GM18520 (cell line): Measurements from ENCODE around the gene HSD11B1.

Source experiments
- ATAC-seq: cut with Tn5 transposase; IDR thresholded peaks from one replicate; pipeline ENCODE4 v1.9.1; 2021; ENCODE audit not compliant: unreplicated experiment

HSD11B1 gene

DNA sequence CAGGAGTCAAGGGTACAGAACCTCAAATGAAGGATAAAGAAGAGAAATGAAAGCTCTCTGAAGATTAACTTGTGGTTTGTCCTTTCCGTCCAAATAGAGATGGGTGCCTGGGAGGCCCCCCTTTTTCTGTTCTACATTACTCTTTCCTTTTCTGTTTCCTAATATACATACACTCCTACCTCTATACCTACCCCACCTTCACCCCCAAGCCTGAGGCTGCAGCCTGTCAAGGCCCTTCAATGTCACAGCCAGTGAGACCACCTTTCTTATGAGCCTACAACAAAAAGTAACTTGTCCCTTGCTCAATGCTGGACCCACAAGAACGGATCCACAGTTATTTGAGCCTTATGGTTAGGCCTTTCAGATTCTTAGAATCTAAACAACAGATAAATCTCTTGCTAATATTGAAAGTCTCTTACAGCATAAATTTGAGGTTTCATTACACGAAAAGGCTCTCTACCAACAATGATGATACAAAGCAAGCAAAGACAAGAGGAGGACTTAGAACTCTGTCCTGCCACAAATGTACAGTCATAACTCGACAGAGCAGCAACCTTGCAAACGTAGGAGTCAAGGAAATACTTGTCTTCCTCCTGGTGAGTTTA, 47.1 kb downstream of the HSD11B1 start:
- ATAC-seq = peak; percentile 28

DNA sequence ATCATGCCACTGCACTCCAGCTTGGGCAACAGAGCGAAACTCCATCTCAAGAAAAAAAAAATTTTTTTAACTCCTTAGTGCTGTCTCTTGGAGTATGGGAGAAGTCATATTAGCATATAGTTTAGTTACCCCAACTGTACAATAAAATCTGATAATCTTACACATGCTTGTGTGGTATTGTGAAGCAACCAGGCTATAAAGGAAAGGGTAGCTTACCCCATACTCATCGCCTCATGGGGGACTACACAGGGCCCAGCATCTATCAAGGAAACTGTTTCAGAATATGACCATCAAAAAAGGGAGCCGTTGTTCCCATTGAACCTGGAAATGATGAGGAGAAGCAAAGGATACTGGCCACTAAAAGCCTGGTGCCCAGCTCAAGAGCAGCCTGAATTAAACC, 48.2 kb downstream of the HSD11B1 start:
- ATAC-seq = no peak

DNA sequence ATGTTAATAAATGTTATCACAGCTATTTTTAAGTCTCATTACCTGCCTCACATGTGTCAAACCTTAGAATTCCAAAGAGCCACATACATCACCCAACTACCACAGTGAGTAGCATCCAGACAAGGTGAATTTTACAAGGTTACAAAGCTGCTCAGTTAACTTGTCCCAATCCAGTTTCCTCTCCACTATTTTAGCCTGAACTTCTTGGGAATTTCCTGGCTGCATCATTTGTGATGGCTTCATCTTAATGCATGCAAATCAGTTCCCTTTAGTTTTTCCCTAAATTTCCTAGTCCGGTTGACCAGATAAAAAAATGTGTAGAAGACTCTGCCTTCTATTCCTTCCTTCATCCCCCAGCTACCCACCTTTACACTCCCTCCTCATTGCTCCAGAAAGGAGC, 50.6 kb downstream of the HSD11B1 start:
- no peak for ATAC-seq

DNA sequence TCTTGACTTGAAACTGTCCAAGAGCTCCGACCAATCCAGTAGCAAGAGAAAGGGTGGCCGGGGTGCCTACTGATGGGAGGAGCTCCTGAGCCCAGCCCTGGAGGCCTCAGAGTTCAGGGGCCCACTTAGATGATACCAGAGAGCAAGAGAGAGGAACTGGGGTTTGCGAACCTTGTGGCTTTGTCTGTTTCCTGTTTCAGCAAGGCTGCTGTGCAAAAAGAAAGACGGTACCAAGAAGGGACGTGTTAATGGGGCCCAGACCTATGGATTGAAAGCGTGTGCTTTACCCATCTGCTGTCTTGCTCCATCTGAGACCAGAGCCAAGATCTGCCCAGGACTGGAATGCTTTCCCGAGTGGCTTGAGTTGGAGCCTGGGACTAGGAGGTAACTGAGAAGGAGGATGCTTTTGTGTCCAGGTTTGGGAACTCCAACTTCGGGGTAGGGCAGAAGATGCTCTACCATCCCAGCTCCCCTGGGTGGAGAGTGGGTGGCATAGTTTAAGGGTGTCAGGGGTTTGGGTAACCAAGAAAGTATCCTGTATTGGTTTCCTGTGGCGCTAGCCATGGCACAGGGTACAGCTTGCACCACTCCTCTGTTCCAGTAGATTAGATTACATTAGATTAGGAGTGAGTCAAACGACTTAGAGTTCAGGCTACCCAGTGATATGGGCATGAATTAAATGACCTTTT, 51.4 kb downstream of the HSD11B1 start, which contains the start of gene TRAF3IP3:
TRAF3IP3 (plus strand) TSS at position 128 of the 689 bp plus-strand sequence. CDS start 3,987 bp downstream, outside the sequence.
- peak; percentile 67 for ATAC-seq

DNA sequence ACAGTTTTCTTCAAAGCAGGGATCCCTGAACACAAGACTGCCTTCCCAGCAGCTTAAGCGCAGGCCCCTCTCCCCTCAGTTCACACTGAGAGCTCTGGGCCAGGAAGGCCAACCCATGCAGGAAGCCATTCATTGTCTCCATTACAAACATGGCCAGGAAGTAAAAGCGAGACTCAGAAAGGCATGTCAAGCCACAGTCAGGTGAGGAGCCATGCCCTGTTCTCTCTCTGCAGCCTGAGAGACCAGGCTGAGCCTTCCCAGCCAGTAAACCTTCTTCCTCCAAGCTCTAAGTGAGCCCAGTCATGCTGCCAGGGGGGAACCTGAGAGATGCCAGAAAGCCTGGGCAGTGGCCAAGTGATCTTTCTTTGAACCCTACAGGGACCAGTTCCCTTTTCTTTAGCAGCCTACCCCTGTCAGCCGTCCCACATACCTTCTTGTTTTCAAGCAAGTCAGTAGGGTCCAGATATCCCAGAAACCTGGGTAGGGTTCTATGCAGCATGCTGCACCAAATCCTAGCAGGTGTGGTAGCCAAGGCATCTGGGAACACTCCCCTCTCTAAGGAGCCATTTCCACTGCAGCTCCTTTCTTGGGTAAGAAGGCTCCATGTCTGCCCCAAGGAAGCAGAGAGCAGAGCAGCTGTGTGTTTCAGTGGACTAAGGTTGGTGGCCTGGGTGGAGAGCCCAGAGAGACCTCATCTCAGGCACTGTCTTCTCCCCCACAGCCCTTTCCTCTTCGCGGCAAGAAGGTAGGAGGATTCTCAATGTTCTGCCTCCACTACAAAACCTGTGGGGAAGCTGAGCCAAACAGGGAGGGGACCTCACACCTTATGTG, 52.2 kb downstream of the HSD11B1 start:
- no peak for ATAC-seq

DNA sequence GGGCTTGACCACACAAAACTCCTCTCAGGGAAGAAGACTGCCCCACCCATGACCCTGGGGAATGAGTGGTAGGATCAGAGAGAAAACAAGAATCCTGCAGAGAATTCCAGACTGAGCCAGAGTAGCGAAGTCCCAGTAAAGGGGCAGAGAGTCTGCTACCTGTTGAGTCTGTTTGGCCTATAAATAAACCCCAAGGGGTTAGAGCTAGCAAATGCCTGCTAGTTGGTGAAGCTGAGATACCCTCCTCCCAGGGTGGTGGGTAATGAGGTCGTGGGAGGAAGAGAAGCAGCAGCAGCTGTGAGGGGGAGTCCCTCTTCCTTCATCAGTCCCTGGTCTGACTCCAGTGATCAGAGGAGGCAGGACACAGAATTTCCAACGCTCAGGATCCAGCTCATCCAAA, 53.8 kb downstream of the HSD11B1 start:
- ATAC-seq = no peak

DNA sequence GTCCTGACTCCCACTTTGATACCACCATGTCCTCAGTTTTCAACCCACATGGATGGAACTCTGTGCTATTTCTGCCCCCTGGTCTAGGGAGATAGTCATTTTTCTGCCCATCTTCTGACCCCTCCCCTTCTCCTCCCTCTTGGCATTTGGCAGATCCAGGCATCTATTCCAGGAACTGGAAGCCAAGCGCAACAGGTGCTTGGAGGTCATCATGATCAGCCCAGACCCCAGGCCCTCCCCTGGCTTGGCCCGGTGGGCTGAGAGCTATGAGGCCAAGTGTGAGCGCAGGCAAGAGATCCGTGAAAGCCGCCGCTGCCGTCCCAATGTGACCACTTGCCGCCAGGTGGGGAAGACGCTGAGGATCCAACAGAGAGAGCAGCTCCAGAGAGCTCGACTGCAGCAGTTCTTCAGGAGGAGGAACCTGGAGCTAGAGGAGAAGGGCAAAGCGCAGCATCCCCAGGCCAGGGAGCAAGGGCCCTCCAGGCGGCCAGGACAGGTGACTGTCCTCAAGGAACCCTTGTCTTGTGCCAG, 55.2 kb downstream of the HSD11B1 start:
- ATAC-seq = no peak

DNA sequence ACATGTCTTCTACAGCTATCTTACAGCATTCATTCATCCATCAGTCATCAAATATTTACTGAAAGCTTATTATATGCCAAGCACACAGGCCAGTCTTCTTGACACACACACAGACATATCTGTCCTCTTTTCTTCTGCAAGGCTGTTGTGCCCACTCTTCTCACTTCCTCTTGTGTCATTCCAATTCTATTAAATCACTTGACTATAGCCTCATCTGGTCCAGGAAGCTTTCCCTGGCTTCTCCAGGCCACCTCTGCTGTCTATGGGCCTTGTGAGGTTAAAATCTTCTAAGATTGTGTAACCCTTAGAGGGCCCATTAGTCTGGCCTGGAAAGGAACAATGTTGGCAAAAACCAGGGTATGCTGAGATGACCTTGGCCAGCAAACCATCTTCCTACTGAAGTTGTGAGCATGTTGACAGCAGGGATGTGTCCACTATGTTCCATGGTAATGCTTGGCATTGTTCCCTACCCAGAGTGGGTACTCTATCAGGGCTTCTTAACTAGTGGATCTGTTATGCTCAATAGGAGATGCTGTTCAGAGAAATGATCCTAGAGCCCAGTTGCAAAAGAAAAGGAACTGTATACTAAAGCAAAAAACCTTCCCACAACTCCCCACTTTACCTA, 56.5 kb downstream of the HSD11B1 start:
- no peak for ATAC-seq

DNA sequence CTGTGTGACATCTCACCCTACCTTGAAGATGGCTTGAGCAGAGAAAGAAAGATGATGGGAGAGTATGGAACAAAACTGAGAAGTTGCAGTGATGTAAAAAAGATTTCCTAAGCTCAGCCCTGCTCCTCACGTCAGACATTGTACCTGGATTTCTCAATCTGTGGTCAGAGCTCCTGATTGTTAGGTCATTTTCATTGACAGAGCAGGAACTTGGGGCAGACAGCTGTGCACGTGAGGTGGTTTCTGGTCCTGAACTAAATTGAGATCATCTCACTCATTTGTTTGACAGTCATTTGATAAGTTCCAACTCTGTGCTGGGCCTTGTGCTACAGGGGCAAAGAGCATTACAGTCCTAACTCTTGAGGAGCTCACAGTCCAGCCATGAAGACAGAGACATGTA, 61.4 kb downstream of the HSD11B1 start:
- no peak for ATAC-seq

DNA sequence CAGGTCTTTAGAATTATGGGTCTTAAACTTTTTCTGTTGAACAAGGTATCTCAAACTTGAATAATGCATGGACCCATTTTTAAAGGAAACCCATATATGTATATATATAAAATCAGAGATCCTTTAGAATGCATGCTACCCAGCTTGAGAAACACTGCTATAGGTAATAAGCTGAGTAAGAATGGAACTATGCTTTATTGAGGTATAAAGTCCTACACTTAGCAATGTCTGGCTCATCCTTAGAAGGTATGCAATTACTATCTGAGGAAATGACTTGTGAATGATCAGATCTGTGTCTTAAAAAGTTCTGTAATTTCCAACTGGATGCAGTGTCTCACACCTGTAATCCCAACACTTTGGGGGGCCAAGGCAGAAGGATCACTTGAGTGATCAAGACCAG, 62.5 kb downstream of the HSD11B1 start:
- ATAC-seq = no peak

DNA sequence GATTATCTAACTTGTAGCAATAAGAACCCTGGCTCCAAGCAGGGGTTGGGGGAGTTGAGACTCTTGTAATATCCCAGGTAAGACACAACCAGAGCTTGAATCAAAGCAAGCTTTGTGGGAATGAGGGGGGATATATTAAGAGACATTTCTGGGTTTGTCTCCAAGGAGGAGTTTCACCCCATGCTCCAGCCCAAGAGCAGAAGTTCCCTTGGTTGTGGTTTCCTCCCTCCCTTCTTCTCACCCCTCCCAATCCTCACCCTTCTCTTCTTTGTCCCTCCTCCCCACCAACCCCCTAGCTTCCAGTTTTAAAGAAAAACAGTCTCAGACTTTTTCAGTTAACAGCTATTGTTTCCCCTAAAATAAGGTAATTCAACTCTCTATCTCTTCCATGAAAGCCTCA, 63.1 kb downstream of the HSD11B1 start:
- ATAC-seq = no peak

DNA sequence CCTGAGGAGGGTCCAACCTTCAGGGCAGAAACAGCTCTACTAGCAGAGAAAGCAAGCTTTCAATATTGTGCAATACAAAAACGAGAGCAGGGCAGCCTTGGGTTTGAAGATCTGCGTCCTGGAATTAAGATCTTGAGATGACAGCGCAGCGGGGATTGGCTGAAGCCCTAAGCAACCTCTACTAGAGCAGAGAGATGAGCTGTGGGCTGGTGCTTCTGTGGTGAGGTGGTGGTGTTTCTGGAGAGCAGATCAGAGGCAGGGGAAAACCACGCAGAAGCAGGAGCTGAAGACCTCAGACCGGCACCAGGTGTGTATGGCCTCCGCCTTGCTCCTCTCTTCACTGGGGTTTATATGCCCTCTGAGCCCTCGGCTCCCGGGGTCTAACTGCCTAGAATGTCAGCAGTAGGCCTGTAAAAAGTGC, 63.7 kb downstream of the HSD11B1 start:
- ATAC-seq = peak; percentile 69

DNA sequence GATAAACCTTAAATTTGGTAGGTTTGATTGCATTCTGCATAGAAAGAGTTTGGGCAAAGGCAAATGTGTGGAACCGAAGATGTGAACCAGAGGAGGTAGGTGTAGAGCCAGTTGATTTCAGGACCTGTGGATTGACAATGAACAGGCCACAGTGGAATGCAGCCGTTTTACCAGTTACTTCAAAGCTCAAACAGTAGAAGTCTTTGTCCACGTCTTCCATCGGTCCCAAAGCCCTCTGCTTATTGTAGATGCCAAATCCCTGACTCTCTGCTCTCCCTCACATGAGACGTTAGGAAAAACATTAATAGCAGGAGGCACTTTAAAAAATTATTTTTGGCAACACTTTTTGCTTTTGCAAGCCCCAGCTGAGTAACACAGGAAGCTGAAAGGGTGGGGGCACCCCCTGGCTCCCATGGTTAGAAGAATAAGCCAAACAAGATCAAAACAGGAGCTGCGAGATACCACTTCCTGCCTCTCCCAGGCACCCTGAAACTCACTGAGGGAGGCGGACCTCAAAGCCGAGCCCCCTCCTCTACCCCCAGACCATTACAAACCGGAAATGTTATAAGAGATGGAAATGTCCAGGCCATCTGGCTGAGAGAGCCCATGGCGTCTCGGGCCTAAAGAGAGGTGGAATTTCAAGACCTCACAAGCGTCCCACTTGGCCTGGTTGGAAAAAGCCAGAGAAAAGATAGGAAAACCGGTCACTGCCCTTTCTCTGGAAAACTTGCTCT, 64.7 kb downstream of the HSD11B1 start:
- peak; percentile 56 for ATAC-seq

DNA sequence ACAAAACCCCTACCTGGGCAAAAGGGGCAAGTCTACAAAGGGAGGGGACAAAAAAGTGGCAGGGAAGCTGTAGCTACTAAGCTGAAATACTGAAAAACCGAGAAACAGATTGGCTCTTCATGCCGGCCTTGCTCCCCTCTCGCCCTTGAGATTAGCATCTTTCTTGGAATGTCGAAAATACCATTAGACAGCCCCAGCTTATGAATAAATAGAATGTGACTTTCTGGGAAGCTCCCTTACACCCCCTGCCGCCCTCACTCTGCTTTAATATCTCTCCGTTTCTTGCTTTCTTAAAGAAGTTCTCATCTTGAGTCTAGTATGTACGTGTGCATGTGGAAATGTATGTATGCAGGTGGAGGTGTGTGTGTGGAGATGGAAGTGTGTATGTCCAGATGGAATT, 65.3 kb downstream of the HSD11B1 start:
- ATAC-seq = no peak

DNA sequence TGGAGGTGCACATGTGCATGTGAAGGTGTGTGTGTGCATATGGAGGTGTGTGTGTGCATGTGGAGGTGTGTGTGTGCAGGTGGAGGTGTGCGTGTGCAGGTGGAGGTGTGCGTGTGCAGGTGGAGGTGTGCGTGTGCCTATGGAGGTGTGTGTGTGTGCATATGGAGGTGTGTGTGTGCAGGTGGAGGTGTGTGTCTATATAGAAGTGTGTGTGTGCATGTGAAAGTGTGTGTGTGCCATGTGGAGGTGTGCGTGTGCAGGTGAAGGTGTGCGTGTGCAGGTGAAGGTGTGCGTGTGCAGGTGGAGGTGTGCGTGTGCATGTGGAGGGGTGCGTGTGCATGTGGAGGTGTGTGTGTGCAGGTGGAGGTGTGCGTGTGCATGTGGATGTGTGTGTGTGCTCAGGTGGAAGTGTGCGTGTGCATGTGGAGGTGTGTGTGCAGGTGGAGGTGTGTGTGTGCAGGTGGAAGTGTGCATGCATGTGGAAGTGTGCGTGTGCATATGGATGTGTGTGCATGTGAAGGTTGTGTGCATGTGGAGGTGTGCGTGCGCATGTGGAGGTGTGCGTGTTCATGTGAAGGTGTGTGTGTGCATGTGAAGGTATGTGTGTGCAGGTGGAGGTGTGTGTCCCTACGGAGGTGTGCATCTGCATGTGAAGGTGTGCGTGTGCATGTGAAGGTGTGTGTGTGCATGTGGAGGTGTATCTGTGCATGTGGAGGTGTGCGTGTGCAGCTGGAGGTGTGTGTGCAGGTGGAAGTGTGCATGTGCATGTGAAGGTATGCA, 66.2 kb downstream of the HSD11B1 start:
- ATAC-seq = no peak

DNA sequence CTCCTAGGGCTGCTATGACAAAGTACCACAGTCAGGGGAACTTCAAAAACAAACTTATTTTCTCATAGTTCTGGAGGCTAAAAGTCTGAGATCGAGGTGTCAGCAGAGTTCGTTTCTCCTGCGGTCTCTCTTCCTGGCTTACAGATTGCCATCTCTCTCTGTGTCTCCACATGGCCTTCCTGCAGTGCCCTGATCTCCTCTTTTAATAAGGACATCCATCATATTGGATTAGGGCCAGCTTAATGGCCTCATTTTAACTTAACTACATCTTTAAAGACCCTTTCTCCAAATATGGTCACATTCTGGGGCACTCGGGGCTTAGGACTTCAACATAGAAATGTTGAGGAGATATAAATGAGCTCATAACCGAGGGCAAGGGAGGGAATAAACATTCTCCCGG, 67.5 kb downstream of the HSD11B1 start:
- ATAC-seq = no peak

DNA sequence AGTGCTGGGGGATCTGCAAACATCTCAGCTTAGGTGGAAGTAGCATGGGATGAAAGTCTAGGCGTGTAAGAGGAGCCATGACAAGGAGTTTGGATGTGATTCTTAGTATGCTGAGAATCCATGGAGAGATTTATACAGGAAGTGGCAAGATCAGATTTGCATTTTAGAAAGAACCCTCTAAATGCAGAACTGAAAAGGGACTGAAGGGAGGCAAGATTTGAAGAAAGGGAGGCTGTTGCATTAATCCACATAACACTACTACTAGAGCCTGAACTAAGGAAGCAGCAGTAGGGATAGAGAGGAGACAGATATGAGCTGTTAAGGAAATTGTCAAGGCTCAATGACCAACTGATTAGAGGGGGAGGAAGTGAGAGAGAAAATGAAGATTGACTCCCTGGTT, 69.9 kb downstream of the HSD11B1 start:
- no peak for ATAC-seq

DNA sequence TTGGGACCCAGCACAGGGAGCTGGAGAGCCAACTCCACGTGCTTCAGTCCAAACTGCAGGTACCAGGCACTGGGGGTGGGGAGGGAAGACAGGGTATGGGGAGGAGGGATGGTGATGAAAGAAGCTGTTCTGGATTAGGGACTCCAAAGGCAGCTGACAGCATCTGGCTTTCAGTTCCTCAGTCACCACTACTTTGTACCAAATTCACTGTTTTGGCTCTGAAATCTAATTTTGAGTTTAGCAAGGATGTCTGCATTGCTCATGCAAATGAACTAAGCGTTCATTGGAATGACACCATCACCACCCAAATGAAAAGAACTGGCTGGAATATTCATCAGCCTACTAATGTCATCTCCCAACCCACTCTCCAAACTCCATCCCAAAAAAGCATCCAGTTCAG, 71.0 kb downstream of the HSD11B1 start:
- no peak for ATAC-seq

DNA sequence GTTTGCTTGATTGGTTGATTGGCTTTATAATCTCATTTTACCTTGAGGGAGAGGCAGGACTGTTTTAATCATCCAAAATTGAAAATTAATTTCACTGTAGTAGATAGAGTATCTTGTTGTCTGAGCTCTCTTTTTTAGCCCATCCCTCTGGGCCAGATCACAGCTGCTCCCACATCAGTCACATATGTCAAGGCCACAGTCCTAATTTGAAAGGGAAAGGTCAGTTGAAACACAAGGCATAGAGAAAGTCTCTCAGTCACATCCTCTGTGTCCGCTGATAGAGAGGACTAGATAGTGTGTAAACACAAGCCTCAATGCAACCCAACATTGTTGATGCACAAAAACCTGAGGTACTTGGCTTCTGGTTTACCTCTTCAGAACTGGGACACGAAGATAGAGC, 72.9 kb downstream of the HSD11B1 start:
- no peak for ATAC-seq

DNA sequence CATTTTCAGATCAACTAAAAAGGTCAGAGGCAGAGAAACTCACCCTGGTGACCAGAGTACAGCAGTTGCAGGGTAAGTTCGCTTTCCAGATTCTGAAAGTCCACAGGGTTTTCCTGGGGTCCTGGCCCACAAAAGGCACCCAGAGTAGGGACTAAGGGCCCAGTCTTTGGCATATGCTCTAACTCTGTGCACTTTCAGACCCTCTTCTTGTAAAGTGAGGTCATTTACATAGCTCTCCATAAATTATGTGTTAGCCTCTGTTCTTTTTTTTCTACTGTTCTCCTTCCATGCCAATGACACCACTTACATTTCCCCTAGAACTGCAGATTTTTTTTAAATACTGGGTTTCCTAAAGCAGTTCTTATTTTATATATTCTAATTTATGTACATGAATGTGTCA, 73.5 kb downstream of the HSD11B1 start:
- no peak for ATAC-seq
